ENCODE measurements around the gene SMARCAL1. TPM values are rescaled to one million over a fixed set of nuclear protein-coding genes. Genes with fewer than 3 reads are reported as not detected.
A peak's percentile ranks its signal among the peaks of the same experiment; 100 is the strongest.

The SMARCAL1 gene
- total and polyA plus RNA-seq, 2 of the 4 experiments (the other 2 are of a cell fraction), result 13.6 to 21.0 TPM

DNA sequence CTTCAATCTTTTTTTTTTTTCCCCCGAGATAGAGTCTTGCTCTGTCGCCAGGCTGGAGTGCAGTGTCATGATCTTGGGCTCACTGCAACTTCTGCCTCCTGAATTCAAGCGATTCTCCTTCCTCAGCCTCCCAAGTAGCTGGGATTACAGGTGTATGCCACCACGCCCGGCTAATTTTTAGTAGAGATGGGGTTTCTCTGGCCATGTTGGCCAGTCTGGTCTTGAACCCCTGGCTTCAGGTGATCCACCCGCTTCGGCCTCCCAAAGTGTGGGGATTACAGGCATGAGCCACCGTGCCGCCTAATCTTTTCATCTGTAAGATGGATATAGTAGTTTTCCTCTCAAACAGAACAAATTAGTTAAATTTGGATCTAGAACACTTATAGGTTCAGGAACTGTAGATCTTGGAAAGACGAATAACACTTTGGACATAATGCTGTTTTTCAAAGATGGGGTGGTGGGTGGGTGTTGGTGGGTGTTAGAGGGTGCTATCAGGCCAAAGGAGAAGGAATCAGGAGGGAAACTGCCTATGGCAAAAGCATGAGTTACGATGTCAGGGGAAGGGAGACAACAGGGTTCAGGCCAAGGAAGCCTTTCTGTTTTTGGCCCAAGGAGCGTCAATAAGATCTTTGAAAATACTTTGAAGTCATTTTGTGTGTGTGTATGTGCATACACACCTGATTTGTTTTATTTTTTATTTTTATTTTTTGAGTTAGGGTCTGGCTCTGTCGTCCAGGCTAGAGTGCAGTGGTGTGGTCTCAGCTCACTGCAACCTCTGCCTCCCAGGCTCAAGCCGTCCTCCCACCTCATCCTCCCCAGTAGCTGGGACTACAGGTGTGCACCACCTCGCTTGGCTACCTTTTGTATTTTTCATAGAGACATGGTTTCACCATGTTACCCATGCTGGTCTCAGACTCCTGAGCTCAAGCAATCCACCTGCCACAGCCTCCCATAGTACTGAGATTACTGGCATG, 93.1 kb downstream of the SMARCAL1 start (continued):
- TF ChIP-seq SMC3 (IDR thresholded peaks at IDR 0.05; ENCODE audit: low read depth, low read length), result no peak

DNA sequence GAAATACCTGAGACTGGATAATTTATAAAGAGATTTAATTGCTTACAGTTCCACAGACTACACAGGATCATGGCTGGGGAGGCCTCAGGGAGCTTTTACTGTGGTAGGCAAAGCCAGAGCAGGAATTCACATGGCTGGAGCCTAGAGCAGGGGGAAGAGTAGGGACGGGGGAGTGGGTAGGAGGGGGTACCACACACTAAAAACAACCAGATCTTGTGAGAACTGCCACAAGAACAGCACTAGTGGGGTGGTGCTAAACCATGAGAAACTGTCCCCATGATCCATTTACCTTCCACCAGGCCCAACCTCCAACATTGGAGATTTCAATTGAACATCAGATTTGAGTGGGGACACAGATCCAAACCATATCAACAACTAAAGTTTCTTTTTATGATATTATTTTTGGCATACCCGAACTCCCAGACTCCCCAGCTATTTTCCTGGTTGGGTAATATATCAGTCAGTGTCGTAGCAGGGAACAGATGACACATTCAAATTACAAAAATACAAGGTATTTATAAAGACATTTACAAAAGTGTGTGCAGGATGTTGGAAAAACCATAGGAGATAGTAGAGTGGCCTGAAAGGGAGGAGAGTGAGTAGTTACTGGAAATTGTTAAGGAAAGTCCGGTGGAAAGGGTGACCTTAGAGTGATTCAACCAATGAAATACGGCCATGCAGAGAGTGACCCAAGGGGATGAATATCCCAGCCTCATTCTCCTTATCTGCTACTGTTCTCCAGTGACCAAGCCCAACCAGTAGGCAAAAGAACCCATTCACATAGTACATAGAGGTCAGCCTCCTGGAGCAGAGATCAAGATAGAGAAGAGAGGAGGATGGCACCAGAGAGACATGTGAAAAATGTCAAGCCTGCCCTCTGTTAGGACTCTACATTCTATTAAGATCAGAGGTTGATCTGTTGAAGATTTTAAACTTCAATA, 95.2 kb downstream of the SMARCAL1 start:
- Histone ChIP-seq H4K5ac (ENCODE audit: low read depth, low read length) (no peak overlapping the region), H3K4me3 (ENCODE audit: insufficient read depth, low read depth, low read length) (no peak overlapping the region), H3K4me2 (ENCODE audit: low read depth, low read length) (no peak overlapping the region), H3K4ac (ENCODE audit: low read depth, low read length) (no peak overlapping the region), H3K27me3 (ENCODE audit: control insufficient read depth, insufficient read depth, low read length) (no peaks in the 10 kb centered on the region), H3K9me1 (ENCODE audit: insufficient read depth, low read length) (peaks cover 19% of the 10 kb centered on the region), H3K18ac (ENCODE audit: low read depth, low read length) (no peak overlapping the region), H3K14ac (replicated peaks; ENCODE audit: low read depth, low read length) (no peak overlapping the region), H4K91ac (ENCODE audit: insufficient read depth, low read depth, low read length) (no peak overlapping the region), H3K4me1 (ENCODE audit: control insufficient read depth, insufficient read depth, low read length) (no peaks in the 10 kb centered on the region), H3K23ac (ENCODE audit: low read depth, low read length) (no peak overlapping the region), H4K8ac (ENCODE audit: low read depth in 2 of 2, low read length in 2 of 2) (no peak overlapping the region), H2BK120ac (ENCODE audit: low read depth, low read length) (no peak overlapping the region), H2AK5ac (ENCODE audit: low read depth, low read length) (no peak overlapping the region), H4K20me1 (ENCODE audit: insufficient read depth, low read length) (peaks cover 37% of the 10 kb centered on the region), H3K9ac (ENCODE audit: low read depth, low read length) (no peak overlapping the region), H3K79me1 (ENCODE audit: low read depth in 1 of 2, low read length in 2 of 2) (peaks cover 25 to 44% of the 10 kb centered on the region in 2 experiments), H3K56ac (ENCODE audit: extremely low read depth, insufficient read depth, low read length) (no peak overlapping the region), H2BK20ac (ENCODE audit: low read depth, low read length) (no peak overlapping the region), H2AK9ac (replicated peaks; ENCODE audit: low read depth, low read length, poor library complexity) (no peak overlapping the region), H2BK5ac (ENCODE audit: low read depth, low read length, poor library complexity, severe bottlenecking) (no peak overlapping the region), H2BK15ac (ENCODE audit: low read depth, low read length) (no peak overlapping the region), H3K27ac (ENCODE audit: insufficient read depth, low read length) (no peak overlapping the region), H3K36me3 (ENCODE audit: control insufficient read depth, insufficient read depth, low read length) (peaks cover 27% of the 10 kb centered on the region), H3K9me3 (ENCODE audit: control insufficient read depth, insufficient read depth, low read length) (no peaks in the 10 kb centered on the region), H2AFZ (replicated peaks; ENCODE audit: low read length, poor library complexity) (no peak overlapping the region)
- ChIA-PET CTCF (interaction anchor here (1.1 kb wide), 1 partner anchor 20 kb away, joined by 3 read pairs; no protein-coding TSS in a partner anchor), POLR2A (ENCODE audit: unreplicated experiment) (interaction anchor here (0.7 kb wide), 1 partner anchor 880 kb away, joined by 4 read pairs; no protein-coding TSS in a partner anchor)
- dilution Hi-C loops (cut with HindIII; ENCODE audit: low sequenced_read_pairs, unreplicated experiment), result loop anchor here (25.0 kb wide), 2 partner anchors 155 to 1005 kb away; no protein-coding TSS in a partner anchor
- DNase-seq (no peak), ATAC-seq (ENCODE audit: low read depth) (peak; percentile 24)
- no CpG with 5 or more reads among the region's 5 CpGs for WGBS, 2 experiments (ENCODE audit: extremely low coverage in 2 of 2, insufficient read length in 1 of 2)
- in situ Hi-C loops (cut with MboI; ENCODE audit: low sequenced_read_pairs), result loop anchor here (25.0 kb wide), 1 partner anchor 1005 kb away; no protein-coding TSS in a partner anchor
- intact Hi-C loops (cut with micrococcal nuclease), result no loop called here
- BruUV-seq (replicated peaks), result no TSS peak
- TF ChIP-seq USF2 (IDR thresholded peaks at IDR 0.05; ENCODE audit: low read depth, low read length), result no peak
- no peak for TF ChIP-seq NFE2L2 (IDR thresholded peaks at IDR 0.05; ENCODE audit: low read depth, low read length)
- no peak for TF ChIP-seq RAD21 (IDR thresholded peaks at IDR 0.05; ENCODE audit: low read length)
- TF ChIP-seq, protein P1, sequence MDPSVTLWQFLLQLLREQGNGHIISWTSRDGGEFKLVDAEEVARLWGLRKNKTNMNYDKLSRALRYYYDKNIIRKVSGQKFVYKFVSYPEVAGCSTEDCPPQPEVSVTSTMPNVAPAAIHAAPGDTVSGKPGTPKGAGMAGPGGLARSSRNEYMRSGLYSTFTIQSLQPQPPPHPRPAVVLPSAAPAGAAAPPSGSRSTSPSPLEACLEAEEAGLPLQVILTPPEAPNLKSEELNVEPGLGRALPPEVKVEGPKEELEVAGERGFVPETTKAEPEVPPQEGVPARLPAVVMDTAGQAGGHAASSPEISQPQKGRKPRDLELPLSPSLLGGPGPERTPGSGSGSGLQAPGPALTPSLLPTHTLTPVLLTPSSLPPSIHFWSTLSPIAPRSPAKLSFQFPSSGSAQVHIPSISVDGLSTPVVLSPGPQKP (IDR thresholded peaks at IDR 0.05; ENCODE audit: borderline replicate concordance, low read depth, low read length), result no peak
- TF ChIP-seq SMC3 (IDR thresholded peaks at IDR 0.05; ENCODE audit: low read depth, low read length), result no peak
- TF ChIP-seq RFX5 (IDR thresholded peaks at IDR 0.05; ENCODE audit: low read depth, low read length), result no peak
- TF ChIP-seq FOS (IDR thresholded peaks at IDR 0.05; ENCODE audit: low read depth, low read length), result no peak
- no peak for TF ChIP-seq MAZ (IDR thresholded peaks at IDR 0.05; ENCODE audit: borderline replicate concordance, low read depth, low read length)
- TF ChIP-seq RCOR1 (IDR thresholded peaks at IDR 0.05; ENCODE audit: insufficient replicate concordance, low read length), result no peak
- TF ChIP-seq BHLHE40 (IDR thresholded peaks at IDR 0.05; ENCODE audit: low read depth, low read length), result no peak
- TF ChIP-seq CEBPB (IDR thresholded peaks at IDR 0.05; ENCODE audit: low read depth, low read length), result no peak

Data from IMR-90 (cell line).